HepG2 (cell line): Measurements from ENCODE around the gene SCAF4. TPM values are rescaled to one million over a fixed set of nuclear protein-coding genes. Genes with fewer than 3 reads are reported as not detected.

Experiments used
- AGO1 ChIP-seq: fragments of 200-400 bp; formaldehyde crosslinking; IDR thresholded peaks from 2 replicates; pipeline ENCODE4 v1.6.1; 2017; ENCODE audit warnings: mild to moderate bottlenecking, low read depth, low read length, moderate library complexity; ENCODE audit not compliant: poor library complexity, severe bottlenecking
- ARNT2 ChIP-seq: sonication (generic); formaldehyde crosslinking; IDR thresholded peaks from 2 replicates; pipeline ENCODE4 v1.8.0; 2022; ENCODE audit warnings: mild to moderate bottlenecking, low read depth, missing genetic modification reagents, moderate library complexity
- ASH2L ChIP-seq: fragments of 300-600, 200-600 bp; sonication (generic); IDR thresholded peaks from 2 replicates; pipeline ENCODE4 v1.7.0; 2017; ENCODE audit warnings: low read depth, mild to moderate bottlenecking, moderate library complexity, mixed read lengths, low read length; ENCODE audit not compliant: insufficient read length
- ETV5 ChIP-seq: IDR thresholded peaks from 2 replicates; pipeline ENCODE4 v1.6.1; 2018; ENCODE audit warnings: missing biosample characterization, missing genetic modification reagents, inconsistent platforms, borderline replicate concordance
- HES4 ChIP-seq: sonication (generic); formaldehyde crosslinking; IDR thresholded peaks from 2 replicates; pipeline ENCODE4 v1.9.0; 2021; ENCODE audit warnings: mild to moderate bottlenecking, missing genetic modification reagents, borderline replicate concordance
- HOXA9 ChIP-seq: sonication (generic); formaldehyde crosslinking; IDR thresholded peaks from 2 replicates; pipeline ENCODE4 v1.8.1; 2022; ENCODE audit warnings: missing genetic modification reagents, mild to moderate bottlenecking, moderate library complexity, borderline replicate concordance
- MAZ ChIP-seq, 2 experiments: sonication (generic) in 1 of 2; formaldehyde crosslinking in 1 of 2; IDR thresholded peaks; 2 replicates each; pipeline versions ENCODE4 v1.5.0 to v1.6.1; 2012 to 2020; ENCODE audit warnings: low read depth in 2 of 2, mild to moderate bottlenecking in 2 of 2, borderline replicate concordance in 1 of 2, improper control_type of control experiment in 1 of 2, low read length in 1 of 2, missing genetic modification reagents in 1 of 2, moderate library complexity in 1 of 2
- MED13 ChIP-seq: sonication (generic); formaldehyde crosslinking; IDR thresholded peaks from 2 replicates; pipeline ENCODE4 v1.5.0; 2020; ENCODE audit warnings: missing genetic modification reagents
- MTA3 ChIP-seq: sonication (generic); formaldehyde crosslinking; IDR thresholded peaks from 2 replicates; pipeline ENCODE4 v1.4.0; 2020; ENCODE audit warnings: missing genetic modification reagents
- NKX3-1 ChIP-seq: sonication (generic); formaldehyde crosslinking; IDR thresholded peaks from 2 replicates; pipeline ENCODE4 v1.5.0; 2020; ENCODE audit warnings: missing genetic modification reagents
- NONO ChIP-seq, 2 experiments: fragments of 450-650 bp in 1 of 2; sonication (generic) in 1 of 2; formaldehyde crosslinking in 1 of 2; IDR thresholded peaks in 1 of 2; conservative IDR thresholded peaks in 1 of 2; 2 replicates each; pipeline versions ENCODE4 v1.6.1 to v1.8.0; 2017 to 2022; ENCODE audit warnings: mild to moderate bottlenecking in 1 of 2, missing genetic modification reagents in 1 of 2, moderate library complexity in 1 of 2
- NR1H2 ChIP-seq: sonication (generic); formaldehyde crosslinking; IDR thresholded peaks from 2 replicates; pipeline ENCODE4 v1.8.1; 2022; ENCODE audit warnings: low read depth, missing genetic modification reagents, borderline replicate concordance
- YEATS2 ChIP-seq: sonication (generic); formaldehyde crosslinking; IDR thresholded peaks from 2 replicates; pipeline ENCODE4 v1.4.0; 2020; ENCODE audit warnings: missing genetic modification reagents, borderline replicate concordance
- ZFAT ChIP-seq: sonication (generic); formaldehyde crosslinking; conservative IDR thresholded peaks from 2 replicates; pipeline ENCODE4 v1.8.1; 2023; ENCODE audit warnings: missing genetic modification reagents, inconsistent platforms
- ZMYM3 ChIP-seq: sonication (generic); formaldehyde crosslinking; IDR thresholded peaks from 2 replicates; pipeline ENCODE4 v1.5.1; 2020; ENCODE audit warnings: mild to moderate bottlenecking, missing genetic modification reagents
- ZNF275 ChIP-seq: sonication (generic); formaldehyde crosslinking; IDR thresholded peaks from 2 replicates; pipeline ENCODE4 v1.8.0; 2022; ENCODE audit warnings: missing genetic modification reagents, mild to moderate bottlenecking, inconsistent platforms, borderline replicate concordance
- ZNF343 ChIP-seq: sonication (generic); formaldehyde crosslinking; IDR thresholded peaks from 2 replicates; pipeline ENCODE4 v1.4.0; 2020; ENCODE audit warnings: mild to moderate bottlenecking, missing genetic modification reagents
- ZNF552 ChIP-seq: sonication (generic); formaldehyde crosslinking; IDR thresholded peaks from 2 replicates; pipeline ENCODE4 v1.9.0; 2022; ENCODE audit warnings: missing genetic modification reagents, mild to moderate bottlenecking, borderline replicate concordance
- ZNF605 ChIP-seq: sonication (generic); formaldehyde crosslinking; IDR thresholded peaks from 2 replicates; pipeline ENCODE4 v1.8.0; 2022; ENCODE audit warnings: mild to moderate bottlenecking, missing genetic modification reagents
- ZNF607 ChIP-seq: sonication (generic); formaldehyde crosslinking; IDR thresholded peaks from 2 replicates; pipeline ENCODE4 v1.5.1; 2020; ENCODE audit warnings: missing genetic modification reagents, mild to moderate bottlenecking, borderline replicate concordance
- ZNF629 ChIP-seq: sonication (generic); formaldehyde crosslinking; conservative IDR thresholded peaks from 2 replicates; pipeline ENCODE4 v1.5.0; 2020; ENCODE audit warnings: missing genetic modification reagents
- polyA plus RNA-seq, 8 experiments: library from polyadenylated mRNA; depleted of rRNA in 3 of 8; stranded (reverse) in 7 of 8; unstranded in 1 of 8; fragments of >200 nt; fragmentation: Illumina TruSeq in 4 of 8; extraction: Trizol in 4 of 8; gene quantifications; 2 replicates each; pipeline versions ENCODE4 v1.2.1 to v1.2.3, GENCODE V29; 2011 to 2016; ENCODE audit warnings: low read depth in 4 of 8, missing spikeins in 1 of 8, mixed read lengths in 1 of 8; ENCODE audit not compliant: insufficient read depth in 1 of 8
- total RNA-seq, 5 experiments: library from RNA; depleted of rRNA; stranded (reverse); fragments of >200 nt; fragmentation: Illumina TruSeq; extraction: Trizol; gene quantifications; 2 replicates each; pipeline ENCODE4 v1.2.3, GENCODE V29; 2016; ENCODE audit warnings: low read depth in 1 of 5
- TF ChIP-seq, protein P1 (sequence below): sonication (generic); formaldehyde crosslinking; IDR thresholded peaks from 2 replicates; pipeline ENCODE4 v1.9.0; 2022; ENCODE audit warnings: missing genetic modification reagents, mild to moderate bottlenecking, borderline replicate concordance
- TF ChIP-seq, protein P2 (sequence below): sonication (generic); formaldehyde crosslinking; IDR thresholded peaks from 2 replicates; pipeline ENCODE4 v1.4.0; 2020; ENCODE audit warnings: missing genetic modification reagents

Gene SCAF4
- total and polyA plus RNA-seq, 2 of the 13 experiments (the other 11 are each of a cell fraction or from before 2014, with no cell fraction given), result 9.1 to 11.5 TPM

DNA sequence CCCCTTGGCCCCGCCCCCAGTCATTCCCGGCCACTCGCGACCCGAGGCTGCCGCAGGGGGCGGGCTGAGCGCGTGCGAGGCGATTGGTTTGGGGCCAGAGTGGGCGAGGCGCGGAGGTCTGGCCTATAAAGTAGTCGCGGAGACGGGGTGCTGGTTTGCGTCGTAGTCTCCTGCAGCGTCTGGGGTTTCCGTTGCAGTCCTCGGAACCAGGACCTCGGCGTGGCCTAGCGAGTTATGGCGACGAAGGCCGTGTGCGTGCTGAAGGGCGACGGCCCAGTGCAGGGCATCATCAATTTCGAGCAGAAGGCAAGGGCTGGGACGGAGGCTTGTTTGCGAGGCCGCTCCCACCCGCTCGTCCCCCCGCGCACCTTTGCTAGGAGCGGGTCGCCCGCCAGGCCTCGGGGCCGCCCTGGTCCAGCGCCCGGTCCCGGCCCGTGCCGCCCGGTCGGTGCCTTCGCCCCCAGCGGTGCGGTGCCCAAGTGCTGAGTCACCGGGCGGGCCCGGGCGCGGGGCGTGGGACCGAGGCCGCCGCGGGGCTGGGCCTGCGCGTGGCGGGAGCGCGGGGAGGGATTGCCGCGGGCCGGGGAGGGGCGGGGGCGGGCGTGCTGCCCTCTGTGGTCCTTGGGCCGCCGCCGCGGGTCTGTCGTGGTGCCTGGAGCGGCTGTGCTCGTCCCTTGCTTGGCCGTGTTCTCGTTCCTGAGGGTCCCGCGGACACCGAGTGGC, 72.2 kb downstream of the SCAF4 start, which contains the start of gene SOD1 (continued):
- no peak for TF ChIP-seq ZNF629 (CRISPR knock-in tag)
- 0 out of 2 replicates have a peak, but pooled peaks have one; percentile 72 for TF ChIP-seq NR1H2 (CRISPR knock-in tag)
- TF ChIP-seq HOXA9 (CRISPR knock-in tag), result peak; percentile 86; the same call in 1 of the 2 replicates
- TF ChIP-seq MAZ (IDR thresholded peaks at IDR 0.05; ENCODE audit: borderline replicate concordance, low read depth, low read length), result peak; percentile 66; the same call in 1 of the 2 replicates
- peak; percentile 70 for TF ChIP-seq MAZ (CRISPR knock-in tag; IDR thresholded peaks at IDR 0.05; ENCODE audit: low read depth)
- no peak for TF ChIP-seq NONO (IDR thresholded peaks at IDR 0.05)
- TF ChIP-seq NONO (CRISPR knock-in tag; conservative IDR thresholded peaks at IDR 0.05), result peak; percentile 88; the same call in 1 of the 2 replicates
- no peak for TF ChIP-seq ZMYM3 (CRISPR knock-in tag)
- TF ChIP-seq AGO1, result peak; percentile 53
- TF ChIP-seq NKX3-1 (CRISPR knock-in tag), result peak; percentile 78; the same call in 1 of the 2 replicates
- peak; percentile 93 for TF ChIP-seq ARNT2 (CRISPR knock-in tag)
- TF ChIP-seq, protein P1, sequence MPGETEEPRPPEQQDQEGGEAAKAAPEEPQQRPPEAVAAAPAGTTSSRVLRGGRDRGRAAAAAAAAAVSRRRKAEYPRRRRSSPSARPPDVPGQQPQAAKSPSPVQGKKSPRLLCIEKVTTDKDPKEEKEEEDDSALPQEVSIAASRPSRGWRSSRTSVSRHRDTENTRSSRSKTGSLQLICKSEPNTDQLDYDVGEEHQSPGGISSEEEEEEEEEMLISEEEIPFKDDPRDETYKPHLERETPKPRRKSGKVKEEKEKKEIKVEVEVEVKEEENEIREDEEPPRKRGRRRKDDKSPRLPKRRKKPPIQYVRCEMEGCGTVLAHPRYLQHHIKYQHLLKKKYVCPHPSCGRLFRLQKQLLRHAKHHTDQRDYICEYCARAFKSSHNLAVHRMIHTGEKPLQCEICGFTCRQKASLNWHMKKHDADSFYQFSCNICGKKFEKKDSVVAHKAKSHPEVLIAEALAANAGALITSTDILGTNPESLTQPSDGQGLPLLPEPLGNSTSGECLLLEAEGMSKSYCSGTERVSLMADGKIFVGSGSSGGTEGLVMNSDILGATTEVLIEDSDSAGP (CRISPR knock-in tag), result peak; percentile 75; the same call in 1 of the 2 replicates
- TF ChIP-seq ZNF275, result peak; percentile 65; the same call in 1 of the 2 replicates
- TF ChIP-seq ZNF343 (CRISPR knock-in tag), result no peak
- peak; percentile 13; the same call in 1 of the 2 replicates for TF ChIP-seq ETV5
- peak; percentile 86 for TF ChIP-seq ASH2L
- TF ChIP-seq YEATS2, result peak; percentile 47; the same call in 1 of the 2 replicates
- TF ChIP-seq MTA3, result no peak
- TF ChIP-seq, protein P2, sequence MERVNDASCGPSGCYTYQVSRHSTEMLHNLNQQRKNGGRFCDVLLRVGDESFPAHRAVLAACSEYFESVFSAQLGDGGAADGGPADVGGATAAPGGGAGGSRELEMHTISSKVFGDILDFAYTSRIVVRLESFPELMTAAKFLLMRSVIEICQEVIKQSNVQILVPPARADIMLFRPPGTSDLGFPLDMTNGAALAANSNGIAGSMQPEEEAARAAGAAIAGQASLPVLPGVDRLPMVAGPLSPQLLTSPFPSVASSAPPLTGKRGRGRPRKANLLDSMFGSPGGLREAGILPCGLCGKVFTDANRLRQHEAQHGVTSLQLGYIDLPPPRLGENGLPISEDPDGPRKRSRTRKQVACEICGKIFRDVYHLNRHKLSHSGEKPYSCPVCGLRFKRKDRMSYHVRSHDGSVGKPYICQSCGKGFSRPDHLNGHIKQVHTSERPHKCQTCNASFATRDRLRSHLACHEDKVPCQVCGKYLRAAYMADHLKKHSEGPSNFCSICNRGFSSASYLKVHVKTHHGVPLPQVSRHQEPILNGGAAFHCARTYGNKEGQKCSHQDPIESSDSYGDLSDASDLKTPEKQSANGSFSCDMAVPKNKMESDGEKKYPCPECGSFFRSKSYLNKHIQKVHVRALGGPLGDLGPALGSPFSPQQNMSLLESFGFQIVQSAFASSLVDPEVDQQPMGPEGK (CRISPR knock-in tag), result peak; percentile 69
- TF ChIP-seq ZNF552 (CRISPR knock-in tag), result peak; percentile 94
- 0 out of 2 replicates have a peak, but pooled peaks have one; percentile 22 for TF ChIP-seq ZNF607 (CRISPR knock-in tag)
- peak; percentile 98; the same call in 1 of the 2 replicates for TF ChIP-seq HES4
- 0 out of 2 replicates have a peak, but pooled peaks have one; percentile 29 for TF ChIP-seq ZFAT (CRISPR knock-in tag)
- TF ChIP-seq MED13 (CRISPR knock-in tag), result peak; percentile 76; the same call in 1 of the 2 replicates
- peak; percentile 92 for TF ChIP-seq ZNF605 (CRISPR knock-in tag)
